Measurements from ENCODE around the gene GPR31. TPM values are rescaled to one million over a fixed set of nuclear protein-coding genes. Genes with fewer than 3 reads are reported as not detected.

The GPR31 gene
- total RNA-seq, 1 donor from 2014 or later, result not detected

DNA sequence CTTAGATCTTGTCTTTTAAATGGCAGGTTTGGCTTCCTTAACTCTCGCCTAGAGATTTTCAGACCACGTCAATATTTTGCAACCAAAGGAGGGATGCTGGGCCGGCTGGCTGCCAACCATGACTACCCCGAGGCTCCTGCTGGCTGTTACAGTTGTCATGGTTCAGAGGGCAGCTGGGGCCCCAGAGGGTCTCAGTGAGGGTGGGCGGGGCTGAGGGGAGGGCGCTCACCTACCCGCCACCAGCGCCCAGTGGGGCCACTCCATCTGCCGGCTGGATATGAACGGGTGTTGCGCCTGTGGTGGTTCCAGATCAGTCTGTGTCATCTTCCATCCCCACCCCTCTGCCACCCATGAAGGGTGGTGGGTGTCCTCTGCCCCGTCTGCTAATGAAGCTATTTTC is 12.3 kb downstream of the GPR31 start:
- no peak for TF ChIP-seq CTCF (IDR thresholded peaks at IDR 0.05)
- Histone ChIP-seq H3K36me3 (no peaks in the 10 kb centered on the region), H3K9me3 (no peaks in the 10 kb centered on the region), H3K4me3 (no peak overlapping the region), H3K27ac (no peak overlapping the region), H3K27me3 (no peaks in the 10 kb centered on the region), H3K4me1 (no peaks in the 10 kb centered on the region)
- DNase-seq (ENCODE audit: low spot score in 2 of 2), result no peak
- intact Hi-C loops (cut with DNase I), result loop anchor here (10.0 kb wide), 1 partner anchor 371 kb away; no protein-coding TSS in a partner anchor

DNA sequence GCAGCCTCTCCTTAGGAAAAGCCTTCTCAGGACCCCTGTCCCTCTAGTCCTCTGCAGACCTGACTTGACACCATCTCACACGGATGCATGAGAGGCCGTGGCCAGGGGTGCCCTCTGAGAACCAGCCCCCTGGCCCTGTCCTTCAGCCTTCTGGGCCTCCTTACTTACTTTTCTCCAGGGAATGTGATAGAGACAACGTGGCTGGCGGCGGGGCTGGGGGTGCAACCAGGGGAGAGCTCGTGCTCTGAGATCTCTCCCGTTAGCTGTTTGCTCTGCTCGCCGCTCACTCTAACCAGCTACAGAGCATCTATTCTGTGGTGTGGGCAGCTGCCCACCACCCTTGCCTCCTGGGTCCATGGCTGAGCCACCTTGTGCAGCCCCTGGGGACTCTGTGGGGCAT is 14.7 kb downstream of the GPR31 start:
- Histone ChIP-seq H3K4me3 (no peak overlapping the region), H3K36me3 (no peaks in the 10 kb centered on the region), H3K4me1 (no peaks in the 10 kb centered on the region), H3K9me3 (no peaks in the 10 kb centered on the region), H3K27me3 (no peaks in the 10 kb centered on the region), H3K27ac (no peak overlapping the region)
- TF ChIP-seq CTCF (IDR thresholded peaks at IDR 0.05), result no peak
- intact Hi-C loops (cut with DNase I), result loop anchor here (10.0 kb wide), 1 partner anchor 368 kb away; no protein-coding TSS in a partner anchor
- no peak for DNase-seq (ENCODE audit: low spot score in 2 of 2)

DNA sequence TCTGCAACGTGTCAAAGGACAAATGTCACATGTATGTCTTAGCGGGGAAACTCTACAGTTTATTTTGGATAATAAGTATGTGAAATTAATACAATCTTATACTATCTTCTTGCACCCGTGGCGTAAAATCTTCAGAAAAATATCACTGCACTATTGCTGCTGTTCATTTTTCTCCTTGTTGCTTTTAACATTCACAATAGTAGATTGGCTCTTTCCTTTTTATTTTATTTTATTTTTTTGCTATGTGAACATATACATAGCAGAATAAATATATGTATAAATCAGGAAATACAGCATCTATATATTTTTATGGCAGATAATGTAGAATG is 15.4 kb downstream of the GPR31 start:
- H3K27me3 ChIP-seq, result no peaks in the 10 kb centered on the region
- no peak overlapping the region for H3K4me3 ChIP-seq
- H3K36me3 ChIP-seq, result no peaks in the 10 kb centered on the region
- intact Hi-C loops (cut with DNase I), result loop anchor here (10.0 kb wide), 1 partner anchor 368 kb away; no protein-coding TSS in a partner anchor
- TF ChIP-seq CTCF (IDR thresholded peaks at IDR 0.05), result no peak
- H3K27ac ChIP-seq, result no peak overlapping the region
- no peak for DNase-seq (ENCODE audit: low spot score in 2 of 2)
- H3K9me3 ChIP-seq, result no peaks in the 10 kb centered on the region
- H3K4me1 ChIP-seq, result no peaks in the 10 kb centered on the region

- Histone ChIP-seq H3K4me3 (no peak overlapping the region), H3K9me3 (no peaks in the 10 kb centered on the region), H3K36me3 (no peaks in the 10 kb centered on the region), H3K4me1 (no peaks in the 10 kb centered on the region), H3K27me3 (no peaks in the 10 kb centered on the region), H3K27ac (no peak overlapping the region)
- intact Hi-C loops (cut with DNase I), result loop anchor here (10.0 kb wide), 1 partner anchor 367 kb away; no protein-coding TSS in a partner anchor
- peak; percentile 35 to 43 (median 36) for TF ChIP-seq CTCF (IDR thresholded peaks at IDR 0.05)
- no peak for DNase-seq (ENCODE audit: low spot score in 2 of 2)
These were observed 15.9 kb downstream of the GPR31 start for GRCh38 chr6:167141667-167142432.

DNA sequence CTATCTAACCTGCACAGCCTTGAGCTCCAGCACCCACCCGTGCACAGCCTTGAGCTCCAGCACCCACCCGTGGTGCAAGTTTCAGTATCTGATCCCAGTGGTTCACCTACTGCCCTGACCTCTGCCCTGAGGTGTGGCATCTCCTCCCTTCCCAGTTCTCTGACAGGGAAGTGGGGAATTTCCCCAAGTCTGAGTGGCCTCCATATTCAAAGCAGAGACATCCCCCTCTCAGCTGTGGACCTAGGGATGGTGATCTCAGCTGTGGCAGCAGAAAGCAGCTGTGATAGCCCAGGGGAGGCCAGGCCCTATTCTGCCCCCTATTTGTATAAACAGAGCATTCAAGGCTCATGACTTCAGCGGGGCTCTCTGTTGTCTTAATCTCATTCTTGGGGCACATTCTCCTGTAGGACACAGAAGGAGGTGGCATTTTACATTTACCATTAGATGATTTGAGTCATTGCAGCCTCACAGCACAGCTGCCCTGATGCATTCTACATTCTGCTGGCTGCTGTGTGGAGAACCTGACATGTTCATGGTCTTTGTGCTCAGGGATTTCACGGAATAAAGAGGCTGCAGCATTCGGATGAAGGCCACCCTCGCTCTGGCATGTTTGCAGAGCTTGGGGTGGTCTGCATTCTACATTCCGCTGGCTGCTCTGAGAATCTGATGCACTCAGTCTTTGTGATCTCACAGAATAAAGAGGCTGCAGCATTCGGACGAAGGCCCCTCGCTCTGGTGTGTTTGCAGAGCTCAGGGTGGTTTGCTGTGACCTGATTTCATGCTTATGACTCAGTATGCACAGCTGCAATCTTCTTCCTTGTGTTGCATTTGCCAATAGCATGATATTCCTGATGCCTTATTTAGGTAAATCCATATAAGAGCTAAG is 16.9 kb downstream of the GPR31 start:
- intact Hi-C loops (cut with DNase I), result loop anchor here (10.0 kb wide), 1 partner anchor 366 kb away; no protein-coding TSS in a partner anchor
- Histone ChIP-seq H3K9me3 (no peaks in the 10 kb centered on the region), H3K4me1 (no peaks in the 10 kb centered on the region), H3K27me3 (no peaks in the 10 kb centered on the region), H3K27ac (no peak overlapping the region), H3K36me3 (no peaks in the 10 kb centered on the region), H3K4me3 (no peak overlapping the region)
- no peak for DNase-seq (ENCODE audit: low spot score in 2 of 2)
- no peak for TF ChIP-seq CTCF (IDR thresholded peaks at IDR 0.05)
